Measurements from ENCODE around the gene PHACTR1.

PHACTR1 gene

DNA sequence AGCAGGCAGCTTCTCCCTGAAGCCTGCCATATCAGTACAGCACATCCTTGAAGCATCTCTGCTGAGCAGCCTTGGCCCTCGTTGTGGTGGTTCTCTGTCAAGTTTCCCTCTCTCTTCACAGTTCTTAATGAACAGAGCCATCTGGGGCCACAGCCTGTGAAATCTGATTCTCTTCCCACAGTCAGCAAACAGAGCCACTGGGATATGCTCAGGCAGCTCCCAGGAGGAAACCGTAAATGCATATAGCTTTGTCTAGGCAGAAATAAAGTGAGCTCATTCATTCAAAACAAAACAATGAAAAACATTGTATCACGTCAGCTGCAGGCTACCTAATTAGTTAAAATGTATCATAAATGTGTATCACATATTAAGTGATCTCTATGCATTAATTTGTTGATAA lies 531.5 kb downstream of the PHACTR1 start:
- peak; percentile 48; the same call in 2 of the 3 replicates for ATAC-seq
- TF ChIP-seq BACH2 (CRISPR knock-in tag; IDR thresholded peaks at IDR 0.05; ENCODE audit: borderline replicate concordance) (no peak), ZNF565 (CRISPR knock-in tag; conservative IDR thresholded peaks at IDR 0.05; ENCODE audit: low read depth) (no peak), SNAI2 (CRISPR knock-in tag; IDR thresholded peaks at IDR 0.05) (no peak), ZNF70 (CRISPR knock-in tag; IDR thresholded peaks at IDR 0.05) (no peak), ARNTL (CRISPR knock-in tag; IDR thresholded peaks at IDR 0.05; ENCODE audit: borderline replicate concordance, low read depth) (no peak), PPARA (CRISPR knock-in tag; IDR thresholded peaks at IDR 0.05; ENCODE audit: borderline replicate concordance) (no peak), RARB (CRISPR knock-in tag; IDR thresholded peaks at IDR 0.05) (no peak), ZNF8 (CRISPR knock-in tag; IDR thresholded peaks at IDR 0.05) (no peak), TCF4 (CRISPR knock-in tag; IDR thresholded peaks at IDR 0.05; ENCODE audit: borderline replicate concordance) (no peak), CSDC2 (CRISPR knock-in tag; IDR thresholded peaks at IDR 0.05) (no peak), ZFP3 (CRISPR knock-in tag; IDR thresholded peaks at IDR 0.05) (no peak), GLIS3 (CRISPR knock-in tag; IDR thresholded peaks at IDR 0.05) (no peak), ISL1 (CRISPR knock-in tag; IDR thresholded peaks at IDR 0.05) (no peak)
- TF ChIP-seq, protein P1, sequence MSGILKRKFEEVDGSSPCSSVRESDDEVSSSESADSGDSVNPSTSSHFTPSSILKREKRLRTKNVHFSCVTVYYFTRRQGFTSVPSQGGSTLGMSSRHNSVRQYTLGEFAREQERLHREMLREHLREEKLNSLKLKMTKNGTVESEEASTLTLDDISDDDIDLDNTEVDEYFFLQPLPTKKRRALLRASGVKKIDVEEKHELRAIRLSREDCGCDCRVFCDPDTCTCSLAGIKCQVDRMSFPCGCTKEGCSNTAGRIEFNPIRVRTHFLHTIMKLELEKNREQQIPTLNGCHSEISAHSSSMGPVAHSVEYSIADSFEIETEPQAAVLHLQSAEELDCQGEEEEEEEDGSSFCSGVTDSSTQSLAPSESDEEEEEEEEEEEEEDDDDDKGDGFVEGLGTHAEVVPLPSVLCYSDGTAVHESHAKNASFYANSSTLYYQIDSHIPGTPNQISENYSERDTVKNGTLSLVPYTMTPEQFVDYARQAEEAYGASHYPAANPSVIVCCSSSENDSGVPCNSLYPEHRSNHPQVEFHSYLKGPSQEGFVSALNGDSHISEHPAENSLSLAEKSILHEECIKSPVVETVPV (CRISPR knock-in tag; IDR thresholded peaks at IDR 0.05): no peak
- TF ChIP-seq, protein P2, sequence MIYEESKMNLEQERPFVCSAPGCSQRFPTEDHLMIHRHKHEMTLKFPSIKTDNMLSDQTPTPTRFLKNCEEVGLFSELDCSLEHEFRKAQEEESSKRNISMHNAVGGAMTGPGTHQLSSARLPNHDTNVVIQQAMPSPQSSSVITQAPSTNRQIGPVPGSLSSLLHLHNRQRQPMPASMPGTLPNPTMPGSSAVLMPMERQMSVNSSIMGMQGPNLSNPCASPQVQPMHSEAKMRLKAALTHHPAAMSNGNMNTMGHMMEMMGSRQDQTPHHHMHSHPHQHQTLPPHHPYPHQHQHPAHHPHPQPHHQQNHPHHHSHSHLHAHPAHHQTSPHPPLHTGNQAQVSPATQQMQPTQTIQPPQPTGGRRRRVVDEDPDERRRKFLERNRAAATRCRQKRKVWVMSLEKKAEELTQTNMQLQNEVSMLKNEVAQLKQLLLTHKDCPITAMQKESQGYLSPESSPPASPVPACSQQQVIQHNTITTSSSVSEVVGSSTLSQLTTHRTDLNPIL (CRISPR knock-in tag; IDR thresholded peaks at IDR 0.05; ENCODE audit: low read depth): no peak

DNA sequence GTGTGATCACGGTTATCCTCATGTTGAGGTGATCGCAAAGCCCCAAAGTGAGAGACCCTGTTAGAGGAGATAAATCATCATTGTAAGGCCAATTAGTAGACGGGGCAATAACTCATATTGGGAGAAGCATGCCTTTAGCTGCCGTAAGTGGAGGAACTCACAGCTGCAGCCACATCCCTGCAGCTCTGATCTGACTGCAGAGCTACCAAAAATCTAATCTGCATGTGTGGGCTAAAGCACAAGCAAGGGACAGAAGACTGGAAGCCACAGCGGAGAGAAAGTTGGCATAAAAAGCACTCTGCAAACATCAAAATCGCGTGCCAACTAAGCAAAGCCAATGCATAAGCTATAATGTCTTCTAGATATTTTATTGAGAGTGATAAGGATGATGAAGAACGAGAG lies 532.0 kb downstream of the PHACTR1 start:
- no peak for TF ChIP-seq SNAI2 (CRISPR knock-in tag; IDR thresholded peaks at IDR 0.05)
- TF ChIP-seq, protein P3, sequence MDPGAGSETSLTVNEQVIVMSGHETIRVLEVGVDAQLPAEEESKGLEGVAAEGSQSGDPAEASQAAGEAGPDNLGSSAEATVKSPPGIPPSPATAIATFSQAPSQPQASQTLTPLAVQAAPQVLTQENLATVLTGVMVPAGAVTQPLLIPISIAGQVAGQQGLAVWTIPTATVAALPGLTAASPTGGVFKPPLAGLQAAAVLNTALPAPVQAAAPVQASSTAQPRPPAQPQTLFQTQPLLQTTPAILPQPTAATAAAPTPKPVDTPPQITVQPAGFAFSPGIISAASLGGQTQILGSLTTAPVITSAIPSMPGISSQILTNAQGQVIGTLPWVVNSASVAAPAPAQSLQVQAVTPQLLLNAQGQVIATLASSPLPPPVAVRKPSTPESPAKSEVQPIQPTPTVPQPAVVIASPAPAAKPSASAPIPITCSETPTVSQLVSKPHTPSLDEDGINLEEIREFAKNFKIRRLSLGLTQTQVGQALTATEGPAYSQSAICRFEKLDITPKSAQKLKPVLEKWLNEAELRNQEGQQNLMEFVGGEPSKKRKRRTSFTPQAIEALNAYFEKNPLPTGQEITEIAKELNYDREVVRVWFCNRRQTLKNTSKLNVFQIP (CRISPR knock-in tag; IDR thresholded peaks at IDR 0.05; ENCODE audit: borderline replicate concordance, low read depth): no peak
- TF ChIP-seq, protein P4, sequence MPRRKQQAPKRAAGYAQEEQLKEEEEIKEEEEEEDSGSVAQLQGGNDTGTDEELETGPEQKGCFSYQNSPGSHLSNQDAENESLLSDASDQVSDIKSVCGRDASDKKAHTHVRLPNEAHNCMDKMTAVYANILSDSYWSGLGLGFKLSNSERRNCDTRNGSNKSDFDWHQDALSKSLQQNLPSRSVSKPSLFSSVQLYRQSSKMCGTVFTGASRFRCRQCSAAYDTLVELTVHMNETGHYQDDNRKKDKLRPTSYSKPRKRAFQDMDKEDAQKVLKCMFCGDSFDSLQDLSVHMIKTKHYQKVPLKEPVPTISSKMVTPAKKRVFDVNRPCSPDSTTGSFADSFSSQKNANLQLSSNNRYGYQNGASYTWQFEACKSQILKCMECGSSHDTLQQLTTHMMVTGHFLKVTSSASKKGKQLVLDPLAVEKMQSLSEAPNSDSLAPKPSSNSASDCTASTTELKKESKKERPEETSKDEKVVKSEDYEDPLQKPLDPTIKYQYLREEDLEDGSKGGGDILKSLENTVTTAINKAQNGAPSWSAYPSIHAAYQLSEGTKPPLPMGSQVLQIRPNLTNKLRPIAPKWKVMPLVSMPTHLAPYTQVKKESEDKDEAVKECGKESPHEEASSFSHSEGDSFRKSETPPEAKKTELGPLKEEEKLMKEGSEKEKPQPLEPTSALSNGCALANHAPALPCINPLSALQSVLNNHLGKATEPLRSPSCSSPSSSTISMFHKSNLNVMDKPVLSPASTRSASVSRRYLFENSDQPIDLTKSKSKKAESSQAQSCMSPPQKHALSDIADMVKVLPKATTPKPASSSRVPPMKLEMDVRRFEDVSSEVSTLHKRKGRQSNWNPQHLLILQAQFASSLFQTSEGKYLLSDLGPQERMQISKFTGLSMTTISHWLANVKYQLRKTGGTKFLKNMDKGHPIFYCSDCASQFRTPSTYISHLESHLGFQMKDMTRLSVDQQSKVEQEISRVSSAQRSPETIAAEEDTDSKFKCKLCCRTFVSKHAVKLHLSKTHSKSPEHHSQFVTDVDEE (CRISPR knock-in tag; IDR thresholded peaks at IDR 0.05): no peak
- TF ChIP-seq CSDC2 (CRISPR knock-in tag; IDR thresholded peaks at IDR 0.05): no peak
- TF ChIP-seq ZNF8 (CRISPR knock-in tag; IDR thresholded peaks at IDR 0.05): no peak
- TF ChIP-seq, protein P2 (CRISPR knock-in tag; IDR thresholded peaks at IDR 0.05; ENCODE audit: low read depth): no peak
- no peak for ATAC-seq

DNA sequence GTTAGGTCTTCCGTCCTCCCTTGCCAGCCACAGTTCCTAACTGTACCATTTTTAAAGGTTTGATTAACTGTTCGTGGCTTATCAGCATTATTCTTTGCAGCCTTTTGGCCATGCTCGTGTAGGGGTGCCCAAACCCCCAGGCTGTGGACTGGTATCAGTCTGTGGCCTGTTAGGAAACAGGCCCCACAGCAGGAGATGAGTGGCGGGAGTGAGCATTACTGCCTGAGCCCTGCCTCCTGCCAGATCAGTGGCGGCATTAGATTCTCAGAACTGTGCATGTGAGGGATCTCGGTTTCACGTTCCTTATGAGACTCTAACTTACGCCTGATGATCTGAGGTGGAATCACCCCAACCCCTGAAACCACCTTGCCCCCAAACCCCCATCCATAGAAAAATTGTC lies 532.4 kb downstream of the PHACTR1 start:
- no peak for TF ChIP-seq ZFP30 (CRISPR knock-in tag; IDR thresholded peaks at IDR 0.05)
- TF ChIP-seq TOX (CRISPR knock-in tag; IDR thresholded peaks at IDR 0.05; ENCODE audit: borderline replicate concordance): no peak
- TF ChIP-seq ISL1 (CRISPR knock-in tag; IDR thresholded peaks at IDR 0.05): no peak
- TF ChIP-seq ZNF8 (CRISPR knock-in tag; IDR thresholded peaks at IDR 0.05): no peak
- TF ChIP-seq OSR1 (CRISPR knock-in tag; IDR thresholded peaks at IDR 0.05): no peak
- TF ChIP-seq CSDC2 (CRISPR knock-in tag; IDR thresholded peaks at IDR 0.05): no peak
- TF ChIP-seq GLIS3 (CRISPR knock-in tag; IDR thresholded peaks at IDR 0.05): no peak
- no peak for TF ChIP-seq ZNF70 (CRISPR knock-in tag; IDR thresholded peaks at IDR 0.05)
- TF ChIP-seq ARNTL (CRISPR knock-in tag; IDR thresholded peaks at IDR 0.05; ENCODE audit: borderline replicate concordance, low read depth): no peak
- TF ChIP-seq BACH2 (CRISPR knock-in tag; IDR thresholded peaks at IDR 0.05; ENCODE audit: borderline replicate concordance): no peak
- TF ChIP-seq, protein P2 (CRISPR knock-in tag; IDR thresholded peaks at IDR 0.05; ENCODE audit: low read depth): no peak
- ATAC-seq: no peak

Data from SK-N-SH treated with all-trans-retinoic acid at 6 μM for 48 hours (cell line).